ENCODE data around the gene SLC35D1.

The SLC35D1 gene

DNA sequence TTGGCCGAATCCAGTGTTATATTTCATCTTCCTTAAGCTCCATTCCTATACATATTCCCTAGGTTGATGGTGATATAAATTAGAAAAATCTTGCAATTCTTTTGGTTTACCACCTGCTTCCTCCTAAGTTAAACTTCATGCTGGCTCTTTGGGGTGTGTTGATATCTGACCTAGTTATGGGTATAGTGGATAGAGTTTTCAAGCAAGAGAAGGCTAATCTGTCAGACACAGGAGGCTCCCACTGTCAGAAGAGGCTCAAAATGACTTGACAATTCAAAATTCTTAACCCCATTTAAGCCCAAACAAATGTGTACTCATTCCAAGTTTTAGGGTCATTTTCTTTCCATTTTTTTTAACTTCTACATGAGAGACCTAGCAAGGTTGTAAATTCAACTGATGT, 8.5 kb upstream of the SLC35D1 start:
- TF ChIP-seq, protein P1, sequence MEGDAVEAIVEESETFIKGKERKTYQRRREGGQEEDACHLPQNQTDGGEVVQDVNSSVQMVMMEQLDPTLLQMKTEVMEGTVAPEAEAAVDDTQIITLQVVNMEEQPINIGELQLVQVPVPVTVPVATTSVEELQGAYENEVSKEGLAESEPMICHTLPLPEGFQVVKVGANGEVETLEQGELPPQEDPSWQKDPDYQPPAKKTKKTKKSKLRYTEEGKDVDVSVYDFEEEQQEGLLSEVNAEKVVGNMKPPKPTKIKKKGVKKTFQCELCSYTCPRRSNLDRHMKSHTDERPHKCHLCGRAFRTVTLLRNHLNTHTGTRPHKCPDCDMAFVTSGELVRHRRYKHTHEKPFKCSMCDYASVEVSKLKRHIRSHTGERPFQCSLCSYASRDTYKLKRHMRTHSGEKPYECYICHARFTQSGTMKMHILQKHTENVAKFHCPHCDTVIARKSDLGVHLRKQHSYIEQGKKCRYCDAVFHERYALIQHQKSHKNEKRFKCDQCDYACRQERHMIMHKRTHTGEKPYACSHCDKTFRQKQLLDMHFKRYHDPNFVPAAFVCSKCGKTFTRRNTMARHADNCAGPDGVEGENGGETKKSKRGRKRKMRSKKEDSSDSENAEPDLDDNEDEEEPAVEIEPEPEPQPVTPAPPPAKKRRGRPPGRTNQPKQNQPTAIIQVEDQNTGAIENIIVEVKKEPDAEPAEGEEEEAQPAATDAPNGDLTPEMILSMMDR (IDR thresholded peaks at IDR 0.05; ENCODE audit: low read depth, low read length) = no peak
- no peak for DNase-seq (ENCODE audit: low read depth in 2 of 2)
- no peak overlapping the region for H3K4me3 ChIP-seq (replicated peaks in 1 of 2; ENCODE audit: low read depth in 2 of 2, low read length in 2 of 2)

DNA sequence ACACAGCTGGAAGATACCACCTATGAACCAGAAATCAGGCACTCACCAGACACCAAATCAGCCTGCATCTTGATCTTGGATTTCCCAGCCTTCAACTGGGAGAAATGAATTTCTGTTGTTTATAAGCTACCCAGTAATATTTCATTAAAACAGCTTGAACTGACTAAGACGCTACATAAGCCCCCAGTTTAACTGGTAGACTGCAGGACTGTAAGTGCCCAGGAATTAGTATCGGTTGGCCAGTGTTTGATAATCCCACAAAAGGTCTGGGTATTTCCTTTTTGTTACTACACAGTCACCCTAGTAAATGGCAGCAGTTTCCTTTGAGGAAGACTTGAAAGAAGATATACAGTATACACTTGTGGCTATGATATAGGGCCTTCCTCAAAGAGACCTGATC, 7.3 kb upstream of the SLC35D1 start:
- DNase-seq (ENCODE audit: low read depth in 2 of 2) = no peak

DNA sequence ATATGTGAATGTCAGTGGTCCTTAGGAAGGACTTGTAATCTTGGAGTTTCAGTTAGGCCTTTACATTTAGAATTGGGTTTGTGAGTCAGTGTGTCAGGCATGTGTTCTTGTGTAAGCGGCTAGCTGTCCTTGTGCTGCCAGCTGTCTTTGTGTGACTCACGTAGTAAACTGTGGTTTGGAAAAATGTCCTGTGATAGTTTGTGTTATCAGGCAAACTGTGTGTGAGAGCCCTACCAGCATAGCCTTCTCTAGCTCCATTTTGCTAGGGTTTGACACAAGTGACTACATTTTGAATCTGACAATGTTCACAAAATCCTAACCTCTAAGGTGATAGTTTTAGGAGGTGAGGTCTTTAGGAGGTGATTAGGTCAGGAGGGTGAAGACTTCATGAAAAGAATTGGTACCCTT, 6.9 kb upstream of the SLC35D1 start:
- peak; percentile 95 to 98 for DNase-seq (ENCODE audit: low read depth in 2 of 2)
- TF ChIP-seq, protein P1 (IDR thresholded peaks at IDR 0.05; ENCODE audit: low read depth, low read length) = no peak
- H3K4me3 ChIP-seq (replicated peaks in 1 of 2; ENCODE audit: low read depth in 2 of 2, low read length in 2 of 2) = no peak overlapping the region

More for the DNA sequence above, 7.3 kb upstream of the SLC35D1 start:
- TF ChIP-seq, protein P1 (IDR thresholded peaks at IDR 0.05; ENCODE audit: low read depth, low read length) = no peak
- no peak overlapping the region for H3K4me3 ChIP-seq (replicated peaks in 1 of 2; ENCODE audit: low read depth in 2 of 2, low read length in 2 of 2)

DNA sequence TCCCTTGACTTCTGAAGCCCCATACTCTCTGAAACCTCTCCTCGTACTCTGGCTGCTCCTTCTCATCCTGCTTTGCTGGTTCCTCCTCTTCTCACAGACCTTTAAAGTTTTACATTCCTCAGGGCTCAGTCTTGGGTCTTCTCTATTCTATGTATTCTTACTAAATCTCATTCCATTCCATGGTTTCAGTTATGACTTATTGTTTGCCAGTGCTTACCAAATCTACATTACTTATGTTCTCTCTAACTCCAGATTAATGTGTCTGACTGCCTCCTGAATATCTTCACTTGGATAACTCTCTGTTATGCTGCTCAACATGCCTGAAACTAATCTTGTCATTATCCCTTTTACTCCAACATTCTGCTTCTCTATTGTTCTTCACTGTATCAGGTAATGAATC, 5.4 kb upstream of the SLC35D1 start:
- H3K4me3 ChIP-seq (replicated peaks in 1 of 2; ENCODE audit: low read depth in 2 of 2, low read length in 2 of 2) = no peak overlapping the region
- TF ChIP-seq, protein P1 (IDR thresholded peaks at IDR 0.05; ENCODE audit: low read depth, low read length) = no peak
- DNase-seq (ENCODE audit: low read depth in 2 of 2) = peak; percentile 8 to 50

DNA sequence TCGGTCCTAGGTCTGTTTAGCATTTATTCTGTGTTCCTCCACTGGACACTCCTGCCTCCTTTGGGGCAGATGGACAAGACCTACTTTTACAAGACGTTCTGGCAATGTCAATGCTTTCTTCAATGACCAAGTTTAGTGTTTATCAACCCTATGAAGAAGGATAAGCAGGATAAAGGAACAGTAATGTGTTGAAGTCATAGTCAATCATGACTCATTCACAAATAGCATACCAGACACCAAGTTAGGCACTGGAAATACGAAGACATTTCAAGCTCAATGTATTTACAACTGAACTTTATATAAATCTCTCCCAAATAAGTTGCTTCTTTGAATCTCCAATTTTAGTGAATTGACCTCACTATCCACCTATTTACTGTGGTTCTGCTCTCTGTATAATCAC, 4.8 kb upstream of the SLC35D1 start:
- TF ChIP-seq, protein P1 (IDR thresholded peaks at IDR 0.05; ENCODE audit: low read depth, low read length) = no peak
- H3K4me3 ChIP-seq (replicated peaks in 1 of 2; ENCODE audit: low read depth in 2 of 2, low read length in 2 of 2) = no peak overlapping the region
- DNase-seq (ENCODE audit: low read depth in 2 of 2) = peak; percentile 6 to 41

DNA sequence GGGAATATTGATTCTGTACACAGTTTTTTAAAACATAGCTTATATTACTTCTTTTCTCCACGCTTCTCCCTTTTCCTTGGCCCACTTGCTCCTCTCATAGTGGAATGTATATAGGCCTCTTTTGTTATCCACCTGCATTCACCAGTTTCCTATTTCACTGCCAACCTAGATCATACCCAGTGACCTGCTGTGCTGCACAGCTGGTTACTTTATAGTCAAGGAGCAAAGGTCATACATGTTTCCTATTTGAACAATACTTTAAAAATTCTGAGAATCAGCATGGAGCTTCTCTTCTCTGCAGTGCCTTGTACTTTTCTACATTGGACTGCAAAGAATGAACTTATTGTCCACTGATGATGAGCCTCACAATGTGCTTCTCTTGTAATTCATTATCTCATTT, 4.3 kb upstream of the SLC35D1 start:
- TF ChIP-seq, protein P1 (IDR thresholded peaks at IDR 0.05; ENCODE audit: low read depth, low read length) = no peak
- DNase-seq (ENCODE audit: low read depth in 2 of 2) = no peak
- no peak overlapping the region for H3K4me3 ChIP-seq (replicated peaks in 1 of 2; ENCODE audit: low read depth in 2 of 2, low read length in 2 of 2)

DNA sequence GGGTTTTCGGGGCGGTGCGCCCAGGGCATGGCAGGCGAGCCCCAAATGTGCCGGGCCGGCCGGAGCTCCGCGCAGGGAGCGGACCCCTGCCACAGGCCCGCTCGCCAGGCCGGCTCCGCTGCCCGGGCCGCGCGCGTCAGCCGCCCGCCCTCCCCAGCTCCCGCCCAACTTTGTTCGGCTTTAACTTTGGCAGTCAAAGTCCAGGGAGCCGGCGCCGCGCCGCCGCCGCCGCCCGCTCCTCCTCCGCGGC, 488 bp downstream of the SLC35D1 start:
- DNase-seq (ENCODE audit: low read depth in 2 of 2) = peak in 1 of 2 donors; percentile 71
- peak overlapping the region; percentile 82 to 85 for H3K4me3 ChIP-seq (replicated peaks in 1 of 2; ENCODE audit: low read depth in 2 of 2, low read length in 2 of 2)
- TF ChIP-seq, protein P1 (IDR thresholded peaks at IDR 0.05; ENCODE audit: low read depth, low read length) = no peak
